ENCODE data around the gene RFFL. TPM values are rescaled to one million over a fixed set of nuclear protein-coding genes. Genes with fewer than 3 reads are reported as not detected.

The RFFL gene
- total and polyA plus RNA-seq, 2 donors (not counting 1 experiment from before 2014, with no cell fraction given) = 13.6 to 36.9 TPM

DNA sequence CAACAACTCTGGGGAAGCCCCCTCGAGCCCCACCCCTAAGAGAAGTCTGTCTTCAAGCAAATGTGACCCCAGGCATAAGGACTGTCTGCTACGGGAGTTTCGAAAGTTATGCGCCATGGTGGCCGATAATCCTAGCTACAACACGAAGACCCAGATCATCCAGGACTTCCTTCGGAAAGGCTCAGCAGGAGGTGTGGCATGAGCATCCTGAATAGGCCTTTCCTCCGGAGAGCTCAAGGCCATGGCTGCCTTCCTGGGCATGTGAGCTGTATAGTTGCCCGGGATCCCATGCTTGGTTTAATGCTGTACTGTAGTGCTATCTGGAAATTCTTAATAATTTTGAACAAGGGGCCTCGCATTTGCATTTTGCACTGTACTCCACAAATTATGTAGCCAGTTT, 74.0 kb downstream of the RFFL start:
- no peaks in the 10 kb centered on the region for H3K9me3 Mint-ChIP-seq (ENCODE audit: insufficient read depth)
- Histone ChIP-seq H3K27ac (ENCODE audit: low read length in 2 of 2) (no peak overlapping the region), H3K4me2 (replicated peaks; ENCODE audit: low read depth, low read length, poor library complexity, severe bottlenecking) (no peak overlapping the region), H4K20me1 (ENCODE audit: control insufficient read depth, insufficient read depth, low read length, poor library complexity, severe bottlenecking) (no peaks in the 10 kb centered on the region), H3K4me1 (ENCODE audit: control insufficient read depth in 2 of 2, insufficient read depth in 2 of 2, low read length in 2 of 2) (no peaks in the 10 kb centered on the region), H3K9me3 (ENCODE audit: control extremely low read depth in 1 of 3, control insufficient read depth in 2 of 3, insufficient read depth in 1 of 3, low read length in 2 of 3) (no peaks in the 10 kb centered on the region), H3K4me3 (ENCODE audit: control extremely low read depth in 1 of 5, extremely low read depth in 1 of 5, insufficient read depth in 1 of 5, low read depth in 2 of 5, low read length in 4 of 5) (no peak overlapping the region), H3K9ac (ENCODE audit: low read length) (no peak overlapping the region), H3K79me2 (ENCODE audit: control insufficient read depth, insufficient read depth, low read length) (peaks cover 20% of the 10 kb centered on the region), H3K36me3 (replicated peaks in 1 of 2; ENCODE audit: control extremely low read depth in 1 of 2, control insufficient read depth in 1 of 2, extremely low read depth in 1 of 2, insufficient read depth in 2 of 2, low read length in 1 of 2) (peaks cover 0 to 69% of the 10 kb centered on the region in 2 experiments), H2AFZ (ENCODE audit: insufficient read depth, low read depth, low read length, poor library complexity, severe bottlenecking) (no peak overlapping the region), H3K27me3 (replicated peaks in 1 of 4; ENCODE audit: control extremely low read depth in 1 of 4, control insufficient read depth in 3 of 4, insufficient read depth in 4 of 4, low read length in 3 of 4) (no peaks in the 10 kb centered on the region)
- ATAC-seq (ENCODE audit: low read depth) (no peak), DNase-seq (no peak)
- CTCF ChIA-PET = no interaction called here
- H3K4me1 Mint-ChIP-seq = no peaks in the 10 kb centered on the region
- intact Hi-C loops (cut with micrococcal nuclease) = no loop called here
- no peak overlapping the region for H3K27ac Mint-ChIP-seq
- POLR2A ChIA-PET = no interaction called here
- WGBS (ENCODE audit: insufficient coverage) = over 99% methylated on average over 8 of the region's 10 CpGs
- no peaks in the 10 kb centered on the region for H3K27me3 Mint-ChIP-seq
- no peak overlapping the region for H3K4me3 Mint-ChIP-seq
- no peak for TF ChIP-seq EZH2 (IDR thresholded peaks at IDR 0.05; ENCODE audit: borderline replicate concordance, insufficient read depth, low read depth, low read length, poor library complexity, severe bottlenecking)
- TF ChIP-seq, protein P1, sequence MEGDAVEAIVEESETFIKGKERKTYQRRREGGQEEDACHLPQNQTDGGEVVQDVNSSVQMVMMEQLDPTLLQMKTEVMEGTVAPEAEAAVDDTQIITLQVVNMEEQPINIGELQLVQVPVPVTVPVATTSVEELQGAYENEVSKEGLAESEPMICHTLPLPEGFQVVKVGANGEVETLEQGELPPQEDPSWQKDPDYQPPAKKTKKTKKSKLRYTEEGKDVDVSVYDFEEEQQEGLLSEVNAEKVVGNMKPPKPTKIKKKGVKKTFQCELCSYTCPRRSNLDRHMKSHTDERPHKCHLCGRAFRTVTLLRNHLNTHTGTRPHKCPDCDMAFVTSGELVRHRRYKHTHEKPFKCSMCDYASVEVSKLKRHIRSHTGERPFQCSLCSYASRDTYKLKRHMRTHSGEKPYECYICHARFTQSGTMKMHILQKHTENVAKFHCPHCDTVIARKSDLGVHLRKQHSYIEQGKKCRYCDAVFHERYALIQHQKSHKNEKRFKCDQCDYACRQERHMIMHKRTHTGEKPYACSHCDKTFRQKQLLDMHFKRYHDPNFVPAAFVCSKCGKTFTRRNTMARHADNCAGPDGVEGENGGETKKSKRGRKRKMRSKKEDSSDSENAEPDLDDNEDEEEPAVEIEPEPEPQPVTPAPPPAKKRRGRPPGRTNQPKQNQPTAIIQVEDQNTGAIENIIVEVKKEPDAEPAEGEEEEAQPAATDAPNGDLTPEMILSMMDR (IDR thresholded peaks at IDR 0.05) = no peak

DNA sequence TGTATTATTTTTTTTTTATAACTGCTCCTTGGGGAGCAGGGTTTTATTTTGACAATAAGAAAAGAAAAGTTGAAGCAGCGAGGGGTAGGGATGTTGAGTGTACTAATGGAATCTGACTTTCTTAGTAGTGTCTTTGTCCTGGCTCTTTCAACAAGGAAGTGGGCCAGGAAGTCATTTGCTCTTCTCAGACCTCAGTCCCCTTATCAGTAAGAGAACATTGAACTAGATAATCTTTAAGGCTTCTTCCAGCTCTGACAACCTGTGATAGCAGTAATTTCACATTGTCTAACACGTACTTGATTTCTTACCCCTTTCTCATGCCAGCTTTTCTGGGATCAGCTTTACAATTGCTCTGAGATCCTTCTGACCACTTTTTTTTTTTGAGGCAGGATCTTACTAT, 74.9 kb downstream of the RFFL start:
- DNase-seq = no peak
- no peak overlapping the region for H3K4me3 Mint-ChIP-seq
- Histone ChIP-seq H3K4me3 (ENCODE audit: control extremely low read depth in 1 of 5, extremely low read depth in 1 of 5, insufficient read depth in 1 of 5, low read depth in 2 of 5, low read length in 4 of 5) (no peak overlapping the region), H2AFZ (ENCODE audit: insufficient read depth, low read depth, low read length, poor library complexity, severe bottlenecking) (no peak overlapping the region), H3K9ac (ENCODE audit: low read length) (no peak overlapping the region), H3K4me1 (ENCODE audit: control insufficient read depth in 2 of 2, insufficient read depth in 2 of 2, low read length in 2 of 2) (no peaks in the 10 kb centered on the region), H3K36me3 (replicated peaks in 1 of 2; ENCODE audit: control extremely low read depth in 1 of 2, control insufficient read depth in 1 of 2, extremely low read depth in 1 of 2, insufficient read depth in 2 of 2, low read length in 1 of 2) (peaks cover 1 to 61% of the 10 kb centered on the region in 2 experiments), H3K4me2 (replicated peaks; ENCODE audit: low read depth, low read length, poor library complexity, severe bottlenecking) (no peak overlapping the region), H3K9me3 (ENCODE audit: control extremely low read depth in 1 of 3, control insufficient read depth in 2 of 3, insufficient read depth in 1 of 3, low read length in 2 of 3) (no peaks in the 10 kb centered on the region), H3K27me3 (replicated peaks in 1 of 4; ENCODE audit: control extremely low read depth in 1 of 4, control insufficient read depth in 3 of 4, insufficient read depth in 4 of 4, low read length in 3 of 4) (no peaks in the 10 kb centered on the region), H3K79me2 (ENCODE audit: control insufficient read depth, insufficient read depth, low read length) (peaks cover 27% of the 10 kb centered on the region), H3K27ac (ENCODE audit: low read length in 2 of 2) (no peak overlapping the region), H4K20me1 (ENCODE audit: control insufficient read depth, insufficient read depth, low read length, poor library complexity, severe bottlenecking) (no peaks in the 10 kb centered on the region)
- TF ChIP-seq, protein P1 (IDR thresholded peaks at IDR 0.05) = no peak
- TF ChIP-seq EZH2 (IDR thresholded peaks at IDR 0.05; ENCODE audit: borderline replicate concordance, insufficient read depth, low read depth, low read length, poor library complexity, severe bottlenecking) = no peak
- no peaks in the 10 kb centered on the region for H3K27me3 Mint-ChIP-seq
- WGBS (ENCODE audit: insufficient coverage) = 80% methylated on average over 1 of the region's 2 CpGs
- ChIA-PET POLR2A (no interaction called here), CTCF (no interaction called here)
- intact Hi-C loops (cut with micrococcal nuclease) = no loop called here
- no peak for ATAC-seq (ENCODE audit: low read depth)
- no peaks in the 10 kb centered on the region for H3K9me3 Mint-ChIP-seq (ENCODE audit: insufficient read depth)
- no peak overlapping the region for H3K27ac Mint-ChIP-seq
- H3K4me1 Mint-ChIP-seq = no peaks in the 10 kb centered on the region

All from B cell (primary cell).